Measurements from ENCODE around the gene TCF7.
A peak's percentile ranks its signal among the peaks of the same experiment; 100 is the strongest.

- peak in 3 of 4 experiments; percentile 79 to 86 (median 82) for TF ChIP-seq CTCF (IDR thresholded peaks at IDR 0.05)
- TF ChIP-seq POLR2A (IDR thresholded peaks at IDR 0.05), result no peak
Observed at GRCh38 chr5:134184155-134185135, 70.0 kb downstream of the TCF7 start.
